OCI-LY1 (cell line): ENCODE results near the gene IGFN1.

Source experiments
- H2AFZ ChIP-seq: fragments of 200-600 bp; sonication (generic), shearing (Covaris generic); 2 replicates; pipeline ENCODE4 v1.6.0; 2014; ENCODE audit warnings: antibody characterized with exemption, mild to moderate bottlenecking, low read length
- H3F3A ChIP-seq: fragments of 200-600 bp; sonication (generic), shearing (Covaris generic); 2 replicates; pipeline ENCODE4 v1.6.0; 2014; ENCODE audit warnings: mild to moderate bottlenecking, antibody characterized with exemption, low read length, moderate library complexity; ENCODE audit not compliant: insufficient read depth
- H3K27ac ChIP-seq: fragments of 200-600 bp; sonication (generic); 2 replicates; pipeline ENCODE4 v1.5.1; 2014; ENCODE audit warnings: low read length, mixed run types, mild to moderate bottlenecking, low read depth; ENCODE audit not compliant: poor library complexity, severe bottlenecking
- H3K27me3 ChIP-seq: fragments of 200-600 bp; sonication (generic); 2 replicates; pipeline ENCODE4 v1.6.0; 2014; ENCODE audit warnings: antibody characterized with exemption, mild to moderate bottlenecking, low read length, moderate library complexity; ENCODE audit not compliant: insufficient read depth
- H3K36me3 ChIP-seq: fragments of 200-600 bp; sonication (generic); 2 replicates; pipeline ENCODE4 v1.6.1; 2014; ENCODE audit warnings: mild to moderate bottlenecking, antibody characterized with exemption, low read length, moderate library complexity, mixed read lengths; ENCODE audit not compliant: insufficient read depth
- H3K4me1 ChIP-seq: fragments of 200-600 bp; sonication (generic); 2 replicates; pipeline ENCODE4 v1.5.1; 2014; ENCODE audit warnings: mild to moderate bottlenecking, low read length, moderate library complexity; ENCODE audit not compliant: insufficient read depth, severe bottlenecking
- H3K4me2 ChIP-seq: fragments of 200-600 bp; sonication (generic), shearing (Covaris generic); 2 replicates; pipeline ENCODE4 v1.6.1; 2014; ENCODE audit warnings: low read length
- H3K4me3 ChIP-seq: fragments of 200-600 bp; sonication (generic); 2 replicates; pipeline ENCODE4 v1.5.1; 2014; ENCODE audit warnings: low read length, low read depth, mild to moderate bottlenecking, mixed read lengths; ENCODE audit not compliant: poor library complexity, severe bottlenecking
- H3K79me2 ChIP-seq: fragments of 200-600 bp; shearing (Covaris generic); 2 replicates; pipeline ENCODE4 v1.6.1; 2016; ENCODE audit warnings: mixed run types, low read length, mixed read lengths; ENCODE audit not compliant: insufficient read depth
- H3K9ac ChIP-seq: fragments of 200-600 bp; sonication (generic), shearing (Covaris generic); 2 replicates; pipeline ENCODE4 v1.6.1; 2014; ENCODE audit warnings: mild to moderate bottlenecking, low read length, mixed read lengths
- H3K9me2 ChIP-seq: fragments of 200-600 bp; sonication (generic), shearing (Covaris generic); 2 replicates; pipeline ENCODE4 v1.6.1; 2014; ENCODE audit warnings: low read depth, mild to moderate bottlenecking, low read length, mixed read lengths
- H3K9me3 ChIP-seq: fragments of 200-600 bp; shearing (Covaris generic); 2 replicates; pipeline ENCODE4 v1.6.1; 2014; ENCODE audit warnings: low read length, mixed read lengths
- H4K20me1 ChIP-seq: fragments of 200-600 bp; sonication (generic), shearing (Covaris generic); 2 replicates; pipeline ENCODE4 v1.6.0; 2016; ENCODE audit warnings: mild to moderate bottlenecking, low read length; ENCODE audit not compliant: insufficient read depth
- EZH2 ChIP-seq: fragments of 200-600 bp; sonication (generic), shearing (Covaris generic); IDR thresholded peaks from 2 replicates; pipeline ENCODE4 v1.8.0; 2017; ENCODE audit warnings: borderline replicate concordance, mixed run types, mild to moderate bottlenecking, antibody characterized with exemption, low read length, moderate library complexity, mixed read lengths
- TF ChIP-seq, protein P1 (sequence below): fragments of 200-600 bp; sonication (generic), shearing (Covaris generic); IDR thresholded peaks from 2 replicates; pipeline ENCODE4 v1.5.1; 2017; ENCODE audit warnings: mild to moderate bottlenecking, antibody characterized with exemption, low read length, moderate library complexity, mixed read lengths

IGFN1 gene

DNA sequence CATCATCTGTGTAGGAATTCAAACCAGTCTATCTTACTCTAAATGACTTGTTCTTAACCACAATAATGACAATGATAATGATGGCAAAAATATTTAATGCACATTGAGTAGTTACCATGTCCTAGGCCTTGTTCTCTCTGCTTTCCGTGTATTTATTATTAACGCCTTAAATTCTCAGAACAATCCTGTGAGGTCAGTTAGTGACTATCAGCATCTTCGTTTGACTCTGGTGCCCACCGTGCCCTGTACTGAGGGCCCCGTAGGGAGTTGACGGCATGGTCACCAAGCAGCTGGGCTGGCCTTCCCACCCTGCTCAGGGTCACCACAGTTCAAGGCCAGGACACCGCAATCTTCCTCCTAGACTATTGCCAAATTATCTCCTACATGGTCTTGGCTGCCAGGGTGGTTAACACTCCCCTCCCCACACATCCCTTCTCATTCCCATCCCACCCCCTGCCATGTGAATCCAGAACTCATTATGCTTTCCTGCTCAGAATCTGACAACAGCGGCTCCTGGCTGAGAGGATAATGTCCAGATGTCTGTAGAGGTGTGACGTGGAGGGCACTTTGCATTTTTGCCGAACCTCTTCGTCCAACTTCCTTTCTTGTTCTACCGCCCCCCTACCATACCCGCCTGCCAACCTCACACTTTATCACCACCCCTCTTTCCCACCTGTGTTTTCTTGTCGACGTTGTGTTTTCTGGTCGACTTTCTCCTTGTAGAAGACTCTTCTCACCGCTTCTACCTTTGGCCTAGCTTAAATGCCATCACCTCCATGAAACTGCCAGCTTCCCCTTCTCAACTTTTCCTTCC lies 33.4 kb downstream of the IGFN1 start:
- no peak overlapping the region for H3K9ac ChIP-seq
- H3K9me3 ChIP-seq = no peaks in the 10 kb centered on the region
- no peaks in the 10 kb centered on the region for H3F3A ChIP-seq
- H3K9me2 ChIP-seq = no peaks in the 10 kb centered on the region
- H3K36me3 ChIP-seq = no peaks in the 10 kb centered on the region
- TF ChIP-seq, protein P1, sequence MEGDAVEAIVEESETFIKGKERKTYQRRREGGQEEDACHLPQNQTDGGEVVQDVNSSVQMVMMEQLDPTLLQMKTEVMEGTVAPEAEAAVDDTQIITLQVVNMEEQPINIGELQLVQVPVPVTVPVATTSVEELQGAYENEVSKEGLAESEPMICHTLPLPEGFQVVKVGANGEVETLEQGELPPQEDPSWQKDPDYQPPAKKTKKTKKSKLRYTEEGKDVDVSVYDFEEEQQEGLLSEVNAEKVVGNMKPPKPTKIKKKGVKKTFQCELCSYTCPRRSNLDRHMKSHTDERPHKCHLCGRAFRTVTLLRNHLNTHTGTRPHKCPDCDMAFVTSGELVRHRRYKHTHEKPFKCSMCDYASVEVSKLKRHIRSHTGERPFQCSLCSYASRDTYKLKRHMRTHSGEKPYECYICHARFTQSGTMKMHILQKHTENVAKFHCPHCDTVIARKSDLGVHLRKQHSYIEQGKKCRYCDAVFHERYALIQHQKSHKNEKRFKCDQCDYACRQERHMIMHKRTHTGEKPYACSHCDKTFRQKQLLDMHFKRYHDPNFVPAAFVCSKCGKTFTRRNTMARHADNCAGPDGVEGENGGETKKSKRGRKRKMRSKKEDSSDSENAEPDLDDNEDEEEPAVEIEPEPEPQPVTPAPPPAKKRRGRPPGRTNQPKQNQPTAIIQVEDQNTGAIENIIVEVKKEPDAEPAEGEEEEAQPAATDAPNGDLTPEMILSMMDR = no peak
- TF ChIP-seq EZH2 = no peak
- no peaks in the 10 kb centered on the region for H3K27me3 ChIP-seq
- no peaks in the 10 kb centered on the region for H3K4me1 ChIP-seq
- no peaks in the 10 kb centered on the region for H4K20me1 ChIP-seq
- no peak overlapping the region for H3K27ac ChIP-seq
- H2AFZ ChIP-seq = no peak overlapping the region
- no peak overlapping the region for H3K4me3 ChIP-seq
- no peak overlapping the region for H3K4me2 ChIP-seq
- no peaks in the 10 kb centered on the region for H3K79me2 ChIP-seq

DNA sequence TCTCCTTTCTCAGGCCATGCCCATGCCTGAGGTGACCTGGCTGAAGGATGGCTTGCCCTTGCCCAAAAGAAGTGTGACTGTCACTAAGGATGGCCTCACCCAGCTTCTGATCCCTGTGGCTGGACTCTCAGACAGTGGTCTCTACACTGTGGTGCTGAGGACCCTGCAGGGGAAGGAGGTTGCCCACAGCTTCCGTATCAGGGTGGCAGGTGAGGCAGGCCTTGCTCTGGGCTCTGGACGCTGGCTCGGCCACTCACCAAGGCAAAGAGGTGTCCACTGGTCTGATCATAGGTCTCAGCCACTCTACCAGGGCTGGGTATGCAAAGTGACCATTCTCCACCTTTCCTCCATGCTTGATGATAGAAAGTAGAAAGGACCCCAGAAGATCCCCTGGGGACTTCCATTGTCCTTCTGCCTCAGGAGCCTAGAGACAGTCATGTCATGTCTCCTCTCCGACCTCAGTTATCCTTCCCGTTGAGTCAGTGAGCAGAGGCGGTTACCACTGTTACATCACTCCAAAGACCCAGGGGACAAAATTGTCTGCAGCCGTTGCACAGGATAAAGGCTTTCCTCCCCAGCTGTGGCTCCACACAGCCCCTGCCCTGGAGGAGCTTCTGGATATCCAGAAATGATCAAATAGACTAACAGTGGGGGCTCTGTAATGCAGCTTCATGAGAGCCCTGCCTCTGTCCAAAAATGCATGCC lies 34.2 kb downstream of the IGFN1 start:
- Histone ChIP-seq H3K79me2 (no peaks in the 10 kb centered on the region), H3F3A (no peaks in the 10 kb centered on the region), H3K27ac (no peak overlapping the region), H3K9ac (no peak overlapping the region), H4K20me1 (no peaks in the 10 kb centered on the region), H3K9me2 (no peaks in the 10 kb centered on the region), H2AFZ (no peak overlapping the region), H3K4me3 (no peak overlapping the region), H3K9me3 (no peaks in the 10 kb centered on the region), H3K27me3 (no peaks in the 10 kb centered on the region), H3K4me2 (no peak overlapping the region), H3K36me3 (no peaks in the 10 kb centered on the region), H3K4me1 (no peaks in the 10 kb centered on the region)
- TF ChIP-seq EZH2 = no peak
- TF ChIP-seq, protein P1 = no peak

DNA sequence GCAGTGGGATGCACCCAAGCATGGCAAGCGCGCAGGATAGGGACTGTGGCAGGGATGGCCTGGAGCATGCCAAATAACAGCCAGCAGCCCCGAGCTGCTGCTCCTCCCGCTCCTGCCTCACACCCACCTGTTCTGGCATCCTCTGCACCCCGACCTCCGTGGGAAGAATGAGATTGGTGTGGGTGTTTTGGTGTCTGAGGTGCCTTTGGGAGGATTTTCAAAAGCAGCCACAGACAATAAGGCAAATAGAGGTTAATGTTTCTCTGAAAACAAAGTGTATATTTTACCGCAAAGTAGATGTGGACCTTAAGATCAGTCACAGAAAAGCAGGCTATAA lies 35.5 kb downstream of the IGFN1 start:
- H3K4me3 ChIP-seq = no peak overlapping the region
- no peaks in the 10 kb centered on the region for H3K4me1 ChIP-seq
- H4K20me1 ChIP-seq = no peaks in the 10 kb centered on the region
- no peak overlapping the region for H3K27ac ChIP-seq
- no peaks in the 10 kb centered on the region for H3K79me2 ChIP-seq
- H3K9me2 ChIP-seq = no peaks in the 10 kb centered on the region
- H3K9ac ChIP-seq = no peak overlapping the region
- TF ChIP-seq EZH2 = no peak
- TF ChIP-seq, protein P1 = no peak
- H3K27me3 ChIP-seq = no peaks in the 10 kb centered on the region
- H3K36me3 ChIP-seq = no peaks in the 10 kb centered on the region
- H3F3A ChIP-seq = no peaks in the 10 kb centered on the region
- no peak overlapping the region for H3K4me2 ChIP-seq
- no peaks in the 10 kb centered on the region for H3K9me3 ChIP-seq
- no peak overlapping the region for H2AFZ ChIP-seq
